Brain pericyte (primary cell): ENCODE results near the gene CST11.
A peak's percentile ranks its signal among the peaks of the same experiment; 100 is the strongest.

Experiments used
- DNase-seq: peaks from one replicate; pipeline ENCODE4 v3.0.0-alpha.2; 2012; ENCODE audit warnings: low read depth, low spot score

CST11 gene

GRCh38 chr20:23454816-23455215 is 2.1 kb upstream of the CST11 start:
- DNase-seq = no peak

DNA sequence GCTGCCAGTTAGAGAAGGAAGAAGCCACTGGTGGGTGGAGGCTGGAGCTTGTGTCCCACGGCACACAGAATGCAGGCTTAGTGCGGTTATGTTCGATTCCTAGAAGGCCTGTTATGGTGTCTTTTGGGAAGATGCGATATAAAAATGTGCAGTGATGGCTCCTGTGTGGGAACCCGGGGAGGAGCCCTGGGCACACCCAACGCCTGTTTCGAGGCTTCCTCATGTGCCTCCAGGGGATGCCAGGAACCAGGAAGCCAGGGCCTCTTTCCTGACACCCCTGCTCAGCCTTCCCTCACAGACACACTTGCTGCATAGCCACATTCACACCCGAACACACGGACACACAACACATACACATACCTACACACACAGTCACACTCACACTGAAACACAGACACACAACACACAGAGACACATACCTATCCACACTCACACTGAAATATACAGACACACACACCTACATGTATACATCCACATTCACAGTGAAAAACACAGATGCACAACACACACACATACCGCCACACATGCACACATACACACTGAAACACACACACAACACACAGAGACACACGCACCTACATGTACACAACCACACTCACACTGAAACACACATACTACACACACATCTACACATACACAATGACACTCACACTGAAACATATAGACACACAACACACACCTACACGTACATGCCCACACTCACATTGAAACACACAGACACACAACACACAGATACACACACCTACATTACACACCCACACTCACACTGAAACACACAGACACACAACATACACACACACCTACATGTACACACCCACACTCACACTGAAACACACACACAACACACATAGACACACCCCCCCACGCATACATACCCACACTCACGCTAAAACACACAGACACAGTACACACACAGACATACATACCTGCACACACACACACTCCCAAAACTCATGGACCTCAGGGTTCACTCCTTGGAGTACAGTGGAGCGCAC is 1.2 kb upstream of the CST11 start:
- no peak for DNase-seq

DNA sequence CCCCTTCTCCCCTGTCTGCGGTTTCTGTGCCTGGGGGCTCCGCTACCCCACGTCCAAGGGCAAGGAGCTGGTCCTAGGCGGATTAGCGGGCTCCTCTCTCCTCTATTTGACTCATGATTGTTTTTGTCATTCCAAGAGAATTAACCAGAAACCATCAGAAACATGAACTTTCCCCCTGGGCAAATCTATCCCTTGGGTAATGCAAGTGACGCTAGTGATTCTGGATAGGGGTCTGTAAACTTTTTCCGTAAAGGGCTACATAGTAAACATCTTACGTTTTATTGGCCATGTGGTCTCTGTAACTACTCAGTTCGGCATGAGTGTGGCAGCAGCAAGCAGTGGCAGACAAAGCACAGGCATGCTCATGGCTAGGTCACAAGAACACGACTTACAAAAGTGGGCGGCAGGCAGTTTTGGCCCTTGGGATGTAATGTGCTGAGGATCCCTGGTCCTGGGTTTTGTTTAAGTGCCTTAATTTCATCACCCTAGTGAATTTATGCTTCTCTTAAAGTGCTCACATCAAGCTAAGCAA is 654 bp downstream of the CST11 start:
- DNase-seq = no peak

- no peak for DNase-seq
Measured at GRCh38 chr20:23450877-23451276, 1.8 kb downstream of the CST11 start.

GRCh38 chr20:23449421-23449820 is 3.3 kb downstream of the CST11 start:
- DNase-seq = no peak

DNA sequence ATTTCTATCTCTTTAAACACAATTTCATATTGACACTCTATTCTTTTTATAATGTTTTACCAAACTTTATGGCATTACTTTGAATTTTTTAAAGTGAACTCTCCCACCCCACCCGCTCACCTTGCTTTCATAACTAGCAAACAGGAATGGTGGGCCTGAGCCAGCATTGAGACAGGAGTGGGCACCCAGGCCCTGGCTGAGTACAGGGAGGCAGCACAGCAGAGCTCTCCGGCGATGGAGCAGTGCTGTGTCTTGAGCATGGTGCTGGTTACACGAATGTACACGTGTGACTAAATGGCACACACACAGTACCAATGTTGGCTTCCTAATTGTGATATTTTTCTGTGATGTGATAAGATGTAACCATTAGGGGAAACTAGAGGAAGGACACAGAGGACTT is 4.5 kb downstream of the CST11 start:
- DNase-seq = no peak

GRCh38 chr20:23446505-23446904 is 6.2 kb downstream of the CST11 start:
- DNase-seq = peak; percentile 39

DNA sequence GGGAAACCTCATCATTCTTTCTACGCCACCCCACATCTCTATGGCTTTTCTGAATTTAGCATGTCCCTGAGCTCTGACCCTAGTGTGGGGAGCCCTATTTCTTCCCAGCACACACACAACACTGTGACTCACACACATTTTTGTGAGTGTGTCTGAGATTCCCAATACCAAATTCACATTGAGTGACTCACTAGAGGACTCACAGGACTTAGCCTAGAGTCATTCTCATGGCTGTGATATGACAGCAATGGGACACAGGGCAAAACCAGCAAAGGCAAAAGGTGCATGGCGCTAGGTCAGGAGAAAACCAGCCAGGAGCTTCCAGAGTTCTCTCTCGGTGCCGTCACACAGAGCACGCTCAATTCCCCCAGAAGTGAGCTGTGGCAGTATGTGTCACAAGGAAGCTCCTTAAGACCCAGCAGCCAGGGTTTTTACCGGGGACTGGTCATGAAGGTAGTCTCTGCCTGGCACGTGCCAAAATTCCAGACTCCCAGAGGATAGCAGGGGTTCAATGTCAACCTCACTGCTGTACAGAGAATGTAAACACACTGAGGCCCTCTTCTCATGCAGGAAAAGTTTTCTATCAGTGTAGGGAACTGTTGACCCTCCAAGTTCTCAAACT is 7.0 kb downstream of the CST11 start:
- no peak for DNase-seq

DNA sequence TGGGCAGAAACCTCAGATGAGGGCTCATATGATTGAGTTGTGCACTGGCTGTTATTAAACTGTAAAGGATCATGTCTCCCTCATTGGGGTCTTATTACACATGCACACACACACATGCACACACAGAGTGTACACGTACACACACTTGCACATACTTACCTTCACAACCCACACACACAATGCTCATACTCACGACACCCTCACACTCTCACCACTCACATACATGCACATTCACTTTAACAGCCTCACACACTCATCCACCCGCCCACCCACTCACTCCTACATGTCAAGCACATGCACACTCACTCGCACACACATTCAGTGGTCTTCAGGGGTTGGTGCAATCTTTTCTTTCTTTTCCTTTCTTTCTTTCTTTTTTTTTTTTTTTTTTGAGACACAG is 7.8 kb downstream of the CST11 start:
- no peak for DNase-seq

DNA sequence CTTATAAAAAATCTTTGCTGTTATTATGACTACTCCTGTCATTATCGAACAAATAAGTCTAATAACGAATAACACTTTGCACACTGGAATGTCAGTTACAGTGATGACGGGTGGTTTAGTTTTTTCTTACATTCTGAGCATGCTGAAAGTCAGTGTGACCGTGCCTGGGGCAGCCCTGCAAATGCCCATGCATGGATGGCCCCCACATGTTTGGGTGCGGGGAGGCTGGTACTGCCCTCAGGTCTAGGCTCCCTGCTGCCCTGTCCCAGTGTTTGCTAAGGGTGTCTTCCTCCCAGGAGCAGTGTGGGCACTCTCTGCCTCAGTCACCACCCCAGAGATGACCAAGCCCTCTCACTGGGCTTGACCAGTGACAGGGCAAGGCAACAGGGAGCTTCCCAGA is 10.2 kb downstream of the CST11 start:
- no peak for DNase-seq

DNA sequence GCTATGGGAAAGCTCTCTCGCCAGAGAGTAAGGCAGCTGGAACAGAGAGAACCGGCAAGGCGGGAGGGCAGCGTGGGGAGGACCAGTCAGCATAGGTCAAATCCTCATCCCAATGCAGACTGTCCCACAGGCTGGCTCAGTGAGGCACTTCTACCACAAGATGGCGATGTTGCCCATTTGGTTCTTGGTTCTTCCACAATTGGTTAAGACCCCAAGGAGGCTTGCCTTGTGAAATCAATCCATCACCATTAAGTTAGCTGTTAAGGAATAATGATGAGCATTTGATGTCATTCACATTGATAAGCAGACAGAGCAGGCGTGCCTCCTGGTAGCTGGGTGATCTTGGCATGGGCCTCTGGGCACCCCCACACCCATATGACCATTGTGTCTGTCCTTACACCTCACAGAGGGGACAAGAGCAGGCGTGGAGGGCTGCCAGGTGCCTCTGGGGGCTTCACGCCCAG is 10.8 kb downstream of the CST11 start:
- peak; percentile 65 for DNase-seq

- DNase-seq = no peak
Measured at GRCh38 chr20:23440004-23440403, 12.7 kb downstream of the CST11 start.

- DNase-seq = no peak
Measured at GRCh38 chr20:23438661-23439060, 14.0 kb downstream of the CST11 start.

DNA sequence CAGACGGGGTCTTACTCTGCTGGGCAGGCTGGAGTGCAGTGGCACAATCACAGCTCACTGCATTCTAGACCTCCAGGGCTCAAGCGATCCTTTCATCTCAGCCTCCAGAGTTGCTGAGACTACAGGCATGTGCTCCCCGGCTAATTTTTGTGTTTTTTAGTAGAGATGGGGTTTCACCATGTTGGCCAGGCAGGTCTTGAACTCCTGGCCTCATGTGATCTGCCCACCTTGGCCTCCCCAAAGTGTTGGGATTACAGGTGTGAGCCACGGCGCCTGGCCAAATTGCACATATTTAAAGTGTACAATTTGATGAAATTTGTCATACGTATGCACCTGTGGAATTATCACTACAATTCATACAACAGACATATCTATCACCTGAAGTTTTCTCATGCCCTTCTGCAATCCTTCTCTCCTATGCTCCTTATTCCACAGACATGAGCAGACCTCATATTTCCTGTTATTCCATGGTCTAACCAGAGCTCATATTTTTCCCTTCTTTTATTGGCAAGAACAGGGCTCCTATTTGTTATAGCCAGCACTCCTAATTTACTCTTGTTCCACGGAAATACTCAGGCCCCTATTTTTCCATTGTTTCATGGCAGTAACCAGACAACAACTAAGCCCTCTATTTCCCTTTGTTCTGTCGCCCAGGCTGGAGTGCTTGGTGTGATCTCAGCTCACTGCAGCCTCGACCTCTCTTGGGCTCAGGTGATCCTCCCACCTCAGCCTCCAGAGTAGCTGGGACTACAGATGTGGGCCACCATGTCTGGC is 15.4 kb downstream of the CST11 start:
- DNase-seq = no peak

DNA sequence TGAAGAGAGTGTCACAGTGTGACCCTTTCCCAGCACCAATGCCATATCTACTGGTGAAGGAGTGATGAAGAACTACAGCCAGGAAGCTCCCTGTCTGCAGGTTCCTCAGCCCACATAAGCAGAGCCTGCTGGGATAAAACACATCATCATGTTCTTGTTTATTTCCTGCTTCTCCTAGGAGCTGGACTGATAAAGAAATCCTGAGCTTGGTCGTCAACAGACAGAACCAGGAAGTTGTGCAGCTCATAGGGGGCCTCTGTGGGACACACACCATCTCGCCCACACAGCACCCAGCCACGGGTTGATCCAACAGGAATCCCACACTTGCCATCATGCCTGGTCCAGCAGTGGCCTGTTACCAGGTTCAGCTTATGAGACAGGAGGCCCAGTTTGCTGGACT is 16.0 kb downstream of the CST11 start:
- no peak for DNase-seq

DNA sequence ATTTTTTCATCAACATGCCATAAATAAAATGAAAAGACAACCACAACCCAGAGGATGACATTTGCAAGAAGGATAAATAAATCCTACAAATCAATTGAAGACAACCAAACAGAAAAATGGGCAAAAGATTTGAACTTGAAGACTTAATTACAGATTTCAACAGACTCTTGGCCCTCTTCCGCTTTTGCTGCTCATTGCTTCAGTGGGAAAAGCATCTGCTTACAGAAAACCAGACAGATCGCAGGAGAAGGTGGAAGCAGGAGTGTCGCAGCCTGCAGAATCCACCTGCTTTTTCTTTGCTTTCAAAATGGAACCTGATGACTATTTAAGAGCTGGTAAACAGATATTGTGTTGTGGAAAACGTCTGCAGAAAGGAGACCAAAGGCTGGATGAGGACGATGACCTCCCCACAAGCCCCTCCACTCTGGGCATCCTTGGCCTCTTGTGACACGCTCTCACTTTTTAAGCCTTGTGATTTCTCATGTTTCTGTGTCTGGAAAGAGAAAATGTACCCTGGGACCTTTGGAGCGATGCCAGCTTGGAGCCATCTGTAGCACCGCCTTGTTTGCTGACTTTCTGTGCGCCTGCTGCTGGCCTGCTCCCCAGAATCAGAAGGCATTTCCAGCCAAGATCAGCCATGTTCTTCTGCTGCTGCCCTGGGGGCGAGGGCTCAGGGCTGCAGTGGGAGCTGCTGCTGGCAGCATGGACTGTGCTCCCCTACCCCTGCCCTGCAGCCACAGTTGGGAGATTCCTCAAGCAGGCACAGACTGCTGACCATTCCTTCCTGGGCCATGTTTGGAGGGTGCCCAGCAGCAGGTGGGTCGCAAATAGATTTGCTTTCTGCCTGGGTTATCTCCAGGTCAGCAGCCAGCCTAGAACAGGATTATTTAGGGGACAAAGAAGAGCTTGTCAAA is 16.8 kb downstream of the CST11 start:
- no peak for DNase-seq

DNA sequence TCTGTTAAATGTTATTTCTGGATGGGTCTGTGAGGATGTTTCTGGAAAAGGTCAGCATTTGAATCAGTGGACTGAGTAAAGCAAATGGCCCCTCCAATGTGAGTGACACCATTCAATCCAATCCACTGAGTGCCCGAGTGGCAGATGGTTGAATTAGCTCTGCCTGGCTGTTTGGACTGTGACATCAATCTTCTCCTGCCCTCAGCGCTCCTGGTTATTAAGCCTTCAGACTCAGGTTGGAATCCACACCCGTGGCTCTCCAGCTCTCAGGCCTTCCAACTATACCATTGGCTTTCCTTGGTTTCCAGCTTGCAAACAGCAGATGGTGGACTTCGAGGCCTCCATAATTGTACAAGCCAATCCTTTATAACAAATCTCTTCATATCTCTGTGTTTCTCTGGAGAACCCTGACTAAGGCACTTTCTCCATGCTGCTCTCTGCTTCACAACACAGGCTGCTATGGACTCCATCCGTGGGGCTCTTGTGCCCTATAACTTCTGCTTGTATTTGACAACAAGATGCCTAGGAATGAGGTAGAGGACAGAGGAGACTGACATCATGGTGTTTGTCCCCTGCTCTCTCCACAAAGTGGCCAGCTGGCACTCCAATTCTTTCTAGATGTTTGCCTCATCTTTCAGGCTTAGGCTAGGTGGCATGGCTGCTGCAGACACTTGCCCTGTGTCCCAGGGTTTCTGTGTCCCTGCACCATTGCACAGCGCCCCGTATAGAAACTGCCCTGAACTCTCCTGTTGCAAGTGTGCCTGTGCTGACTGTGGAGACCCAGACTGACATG is 18.0 kb downstream of the CST11 start:
- DNase-seq = no peak

- DNase-seq = no peak
Measured at GRCh38 chr20:23433628-23434027, 19.0 kb downstream of the CST11 start.

GRCh38 chr20:23425129-23425528 is 27.5 kb downstream of the CST11 start:
- DNase-seq = no peak
